Right lobe of liver (tissue), 4 donors: Measurements from ENCODE around the gene TRPM3.

Source experiments
- POLR2A ChIP-seq: fragments of 450-650 bp; IDR thresholded peaks from one replicate; pipeline ENCODE4 v1.6.1; 2017; ENCODE audit warnings: antibody characterized with exemption, mild to moderate bottlenecking
- TF ChIP-seq, protein P1 (sequence below), 4 donors: fragments of 200-600 bp in 3 of 4; fragments of 450-650 bp in 1 of 4; IDR thresholded peaks; one replicate each; pipeline versions ENCODE4 v1.5.1 to v1.8.0; 2016 to 2022; ENCODE audit warnings: antibody characterized with exemption in 4 of 4, mild to moderate bottlenecking in 2 of 4
- donor health status: DM: no; HTN: no; CAD: no.
- donor health status: DM: no; HTN: no; CAD: no.
- donor health status: DM: no; HTN: yes; CAD: no.

DNA sequence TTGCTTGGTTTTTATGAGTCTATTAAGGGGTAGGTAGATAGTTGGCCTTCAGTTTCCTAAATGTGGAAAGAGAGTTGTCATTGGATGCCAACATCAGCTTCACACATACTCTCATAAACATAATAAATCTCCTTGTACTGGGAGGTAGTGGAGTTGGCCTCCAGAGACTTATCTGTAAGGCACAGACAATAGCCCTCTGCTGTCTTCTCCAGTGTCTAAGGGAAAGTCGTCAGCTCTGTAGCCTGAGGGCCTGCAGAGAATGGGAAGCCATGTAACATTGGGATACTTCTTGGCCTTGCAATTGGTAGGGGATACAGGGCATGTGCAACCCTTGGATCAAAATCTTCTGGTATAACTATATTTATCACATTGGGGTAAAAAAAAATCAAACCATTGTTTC, 375.1 kb downstream of the TRPM3 start:
- TF ChIP-seq, protein P1, sequence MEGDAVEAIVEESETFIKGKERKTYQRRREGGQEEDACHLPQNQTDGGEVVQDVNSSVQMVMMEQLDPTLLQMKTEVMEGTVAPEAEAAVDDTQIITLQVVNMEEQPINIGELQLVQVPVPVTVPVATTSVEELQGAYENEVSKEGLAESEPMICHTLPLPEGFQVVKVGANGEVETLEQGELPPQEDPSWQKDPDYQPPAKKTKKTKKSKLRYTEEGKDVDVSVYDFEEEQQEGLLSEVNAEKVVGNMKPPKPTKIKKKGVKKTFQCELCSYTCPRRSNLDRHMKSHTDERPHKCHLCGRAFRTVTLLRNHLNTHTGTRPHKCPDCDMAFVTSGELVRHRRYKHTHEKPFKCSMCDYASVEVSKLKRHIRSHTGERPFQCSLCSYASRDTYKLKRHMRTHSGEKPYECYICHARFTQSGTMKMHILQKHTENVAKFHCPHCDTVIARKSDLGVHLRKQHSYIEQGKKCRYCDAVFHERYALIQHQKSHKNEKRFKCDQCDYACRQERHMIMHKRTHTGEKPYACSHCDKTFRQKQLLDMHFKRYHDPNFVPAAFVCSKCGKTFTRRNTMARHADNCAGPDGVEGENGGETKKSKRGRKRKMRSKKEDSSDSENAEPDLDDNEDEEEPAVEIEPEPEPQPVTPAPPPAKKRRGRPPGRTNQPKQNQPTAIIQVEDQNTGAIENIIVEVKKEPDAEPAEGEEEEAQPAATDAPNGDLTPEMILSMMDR (IDR thresholded peaks at IDR 0.05): no peak
- TF ChIP-seq POLR2A: no peak
